Measurements from ENCODE around the gene PKHD1.

The PKHD1 gene

GRCh38 chr6:51841626-51842025 lies 245.8 kb downstream of the PKHD1 start:
- no peak for TF ChIP-seq TAF1 (IDR thresholded peaks at IDR 0.05; ENCODE audit: low read depth)
- TF ChIP-seq RAD21 (IDR thresholded peaks at IDR 0.05; ENCODE audit: low read depth), result no peak

GRCh38 chr6:51839726-51840374 lies 247.6 kb downstream of the PKHD1 start:
- TF ChIP-seq RAD21 (IDR thresholded peaks at IDR 0.05; ENCODE audit: low read depth) (no peak), CREB1 (IDR thresholded peaks at IDR 0.05; ENCODE audit: low read depth) (no peak), FOXM1 (IDR thresholded peaks at IDR 0.05; ENCODE audit: borderline replicate concordance, low read depth) (no peak), MAX (IDR thresholded peaks at IDR 0.05) (no peak), USF1 (IDR thresholded peaks at IDR 0.05) (no peak), YY1 (IDR thresholded peaks at IDR 0.05; ENCODE audit: low read depth) (no peak), EGR1 (IDR thresholded peaks at IDR 0.05) (no peak), CEBPB (IDR thresholded peaks at IDR 0.05) (no peak), NFIC (IDR thresholded peaks at IDR 0.05) (no peak), REST (IDR thresholded peaks at IDR 0.05; ENCODE audit: low read depth) (no peak), TCF12 (IDR thresholded peaks at IDR 0.05; ENCODE audit: low read depth) (no peak), TAF1 (IDR thresholded peaks at IDR 0.05; ENCODE audit: low read depth) (no peak), EP300 (IDR thresholded peaks at IDR 0.05; ENCODE audit: borderline replicate concordance) (no peak)

GRCh38 chr6:51830666-51831065 lies 256.7 kb downstream of the PKHD1 start:
- TF ChIP-seq TCF12 (IDR thresholded peaks at IDR 0.05; ENCODE audit: low read depth) (no peak), EGR1 (IDR thresholded peaks at IDR 0.05) (no peak)

- TF ChIP-seq RAD21 (IDR thresholded peaks at IDR 0.05; ENCODE audit: low read depth) (no peak), USF1 (IDR thresholded peaks at IDR 0.05) (no peak), YY1 (IDR thresholded peaks at IDR 0.05; ENCODE audit: low read depth) (no peak), MAX (IDR thresholded peaks at IDR 0.05) (no peak), TEAD4 (IDR thresholded peaks at IDR 0.05) (no peak), NFIC (IDR thresholded peaks at IDR 0.05) (no peak), CREB1 (IDR thresholded peaks at IDR 0.05; ENCODE audit: low read depth) (no peak), ZBTB7A (IDR thresholded peaks at IDR 0.05; ENCODE audit: low read depth) (no peak), TCF12 (IDR thresholded peaks at IDR 0.05; ENCODE audit: low read depth) (no peak), CEBPB (IDR thresholded peaks at IDR 0.05) (no peak)
Measured at GRCh38 chr6:51827580-51827979, 259.8 kb downstream of the PKHD1 start.

- TF ChIP-seq FOXM1 (IDR thresholded peaks at IDR 0.05; ENCODE audit: borderline replicate concordance, low read depth) (no peak), CREB1 (IDR thresholded peaks at IDR 0.05; ENCODE audit: low read depth) (no peak), YY1 (IDR thresholded peaks at IDR 0.05; ENCODE audit: low read depth) (no peak), NFIC (IDR thresholded peaks at IDR 0.05) (no peak), MAX (IDR thresholded peaks at IDR 0.05) (no peak), RAD21 (IDR thresholded peaks at IDR 0.05; ENCODE audit: low read depth) (no peak), USF1 (IDR thresholded peaks at IDR 0.05) (no peak)
Measured at GRCh38 chr6:51824940-51825339, 262.5 kb downstream of the PKHD1 start.

GRCh38 chr6:51820555-51820954 lies 266.9 kb downstream of the PKHD1 start:
- TF ChIP-seq TAF1 (IDR thresholded peaks at IDR 0.05; ENCODE audit: low read depth) (no peak), TEAD4 (IDR thresholded peaks at IDR 0.05) (no peak), YY1 (IDR thresholded peaks at IDR 0.05; ENCODE audit: low read depth) (no peak)

GRCh38 chr6:51818520-51819022 lies 268.8 kb downstream of the PKHD1 start:
- no peak for TF ChIP-seq REST (IDR thresholded peaks at IDR 0.05; ENCODE audit: low read depth)
- no peak for TF ChIP-seq EP300 (IDR thresholded peaks at IDR 0.05; ENCODE audit: borderline replicate concordance)
- TF ChIP-seq USF1 (IDR thresholded peaks at IDR 0.05), result peak; percentile 23; the same call in 1 of the 2 replicates

All from Ishikawa (cell line).